GM19023 (cell line): ENCODE data around the gene STIP1.
A peak's percentile ranks its signal among the peaks of the same experiment; 100 is the strongest.
"Not testable (repeated sequence)": the region's sequence is repeated elsewhere in the genome, so short reads cannot be mapped to it uniquely, and the experiment has no call there.

Experiments used
- ATAC-seq: cut with Tn5 transposase; IDR thresholded peaks from one replicate; pipeline ENCODE4 v1.9.1; 2021; ENCODE audit warnings: mild to moderate bottlenecking, moderate library complexity; ENCODE audit not compliant: unreplicated experiment

The STIP1 gene

GRCh38 chr11:64157631-64158394, 28.2 kb upstream of the STIP1 start:
- no peak for ATAC-seq

DNA sequence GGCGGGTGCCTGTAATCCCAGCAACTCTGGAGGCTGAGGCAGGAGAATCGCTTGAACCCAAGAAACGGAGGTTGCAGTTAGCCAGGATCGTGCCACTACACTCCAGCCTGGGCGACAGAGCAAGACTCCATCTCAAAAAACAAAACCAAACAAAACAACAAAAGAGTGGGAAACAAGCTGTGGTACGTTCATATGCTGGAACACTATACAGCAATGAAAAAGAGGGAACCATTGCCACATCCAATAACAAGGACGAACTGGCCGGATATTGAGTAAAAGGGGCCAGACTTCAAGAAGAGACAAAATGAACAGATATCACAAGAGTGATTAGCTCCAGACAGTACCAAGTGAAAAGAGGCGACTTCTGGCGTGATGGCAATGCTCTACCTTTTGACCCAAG, 24.9 kb upstream of the STIP1 start:
- ATAC-seq = no peak

DNA sequence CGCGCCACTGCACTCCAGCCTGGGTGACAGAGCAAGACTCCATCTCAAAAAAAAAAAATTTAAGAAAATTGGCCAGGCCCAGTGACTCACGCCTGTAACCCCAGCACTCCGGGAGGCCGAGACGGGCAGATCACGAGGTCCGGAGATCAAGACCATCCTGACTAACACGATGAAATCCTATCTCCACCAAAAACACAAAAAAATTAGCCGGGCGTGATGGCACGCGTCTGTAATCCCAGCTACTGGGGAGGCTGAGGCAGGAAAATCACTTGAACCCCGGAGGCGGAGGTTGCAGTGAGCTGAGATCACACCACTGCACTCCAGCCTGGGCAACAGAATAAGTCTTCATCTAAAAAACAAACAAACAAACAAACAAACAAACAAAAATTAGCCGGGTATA, 23.2 kb upstream of the STIP1 start:
- not testable (repeated sequence) for ATAC-seq

- ATAC-seq = no peak
These were observed 22.0 kb upstream of the STIP1 start for GRCh38 chr11:64163951-64164350.

GRCh38 chr11:64164392-64165312, 21.3 kb upstream of the STIP1 start:
- ATAC-seq = no peak

GRCh38 chr11:64165481-64165841, 20.5 kb upstream of the STIP1 start:
- ATAC-seq = no peak

DNA sequence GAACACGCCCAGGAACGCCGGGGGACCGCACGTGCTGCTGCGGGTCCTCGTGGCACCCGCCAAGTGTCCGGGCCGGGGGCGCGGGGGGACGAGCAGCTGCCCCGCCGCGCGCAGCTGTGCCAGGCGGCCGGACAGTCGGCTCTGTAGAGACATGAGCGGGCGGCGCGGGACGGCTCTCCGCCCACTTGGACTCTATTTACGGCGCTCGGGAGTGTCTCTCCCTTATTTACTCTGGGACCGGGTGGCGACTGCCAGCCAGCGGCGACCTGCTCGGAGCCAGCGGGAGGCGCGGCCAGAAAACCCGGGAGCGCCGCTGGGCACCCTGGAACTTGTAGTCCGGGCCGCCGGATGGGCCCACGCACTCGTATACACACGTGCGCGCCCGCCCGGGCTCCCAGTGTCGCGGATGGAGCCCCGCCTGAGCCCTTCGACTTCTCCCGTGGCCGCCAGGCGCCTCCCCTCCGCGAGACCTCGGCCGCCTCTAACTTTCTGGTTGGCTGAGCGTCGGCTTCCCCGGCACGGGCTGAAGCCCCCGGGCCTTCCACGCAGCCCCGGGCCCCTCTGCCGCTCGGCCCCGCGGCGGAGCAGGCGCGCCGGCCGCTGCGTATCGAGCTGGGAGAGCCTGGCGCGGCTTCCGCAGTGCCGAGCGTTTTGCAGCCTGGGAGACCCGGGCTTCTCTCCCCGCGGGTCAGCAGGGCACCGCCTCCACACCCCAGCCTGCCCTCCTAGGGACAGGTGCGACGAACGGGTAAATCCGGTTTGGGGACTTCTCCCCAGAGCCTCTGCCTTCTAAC, 19.9 kb upstream of the STIP1 start, which contains the start of gene MACROD1:
Gene MACROD1, minus strand, starts transcription at position 272 of the 794 bp plus-strand sequence. Its CDS starts 119 bp downstream, at position 153.
- peak; percentile 70 for ATAC-seq

GRCh38 chr11:64170419-64170818, 15.6 kb upstream of the STIP1 start:
- ATAC-seq = no peak

GRCh38 chr11:64173616-64174355, 12.2 kb upstream of the STIP1 start:
- no peak for ATAC-seq

- ATAC-seq = no peak
These were observed 9.2 kb upstream of the STIP1 start for GRCh38 chr11:64176751-64177150.

- no peak for ATAC-seq
These were observed 7.8 kb upstream of the STIP1 start for GRCh38 chr11:64178203-64178602.

DNA sequence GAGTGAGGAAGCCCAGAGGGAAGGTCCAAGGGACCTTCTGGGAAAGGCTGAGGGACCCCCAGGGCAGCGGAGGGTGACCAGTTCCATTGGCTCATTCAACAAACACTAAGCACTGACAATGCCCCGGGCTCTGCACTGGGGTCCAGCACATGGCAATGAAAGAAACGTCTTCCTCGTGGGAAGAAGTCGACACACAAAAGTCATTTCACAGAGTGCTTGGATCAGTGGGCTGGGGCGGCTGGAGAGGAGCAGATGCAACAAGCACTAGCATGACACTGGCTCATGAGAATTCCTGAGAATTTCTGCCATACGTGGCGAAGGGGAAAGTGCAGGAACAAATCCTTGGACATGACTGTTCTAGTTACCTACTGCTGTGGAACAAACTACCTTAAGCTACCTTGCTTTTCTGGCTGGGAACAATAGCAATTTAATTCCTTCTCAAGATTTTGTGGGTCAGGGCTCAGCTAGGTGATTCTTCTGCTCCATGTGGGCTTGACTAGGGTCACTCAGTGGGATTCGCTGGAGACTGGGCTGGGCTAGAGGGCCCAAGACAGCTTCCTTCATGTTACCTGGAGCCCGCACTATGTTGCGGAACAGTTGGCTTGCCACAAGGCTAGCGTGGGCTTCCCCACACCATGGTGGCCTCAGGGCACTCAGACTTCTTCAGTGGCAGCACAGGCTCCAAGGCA, 6.9 kb upstream of the STIP1 start:
- ATAC-seq = no peak

GRCh38 chr11:64180891-64181290, 5.1 kb upstream of the STIP1 start:
- no peak for ATAC-seq

GRCh38 chr11:64181506-64182411, 4.2 kb upstream of the STIP1 start:
- ATAC-seq = no peak

DNA sequence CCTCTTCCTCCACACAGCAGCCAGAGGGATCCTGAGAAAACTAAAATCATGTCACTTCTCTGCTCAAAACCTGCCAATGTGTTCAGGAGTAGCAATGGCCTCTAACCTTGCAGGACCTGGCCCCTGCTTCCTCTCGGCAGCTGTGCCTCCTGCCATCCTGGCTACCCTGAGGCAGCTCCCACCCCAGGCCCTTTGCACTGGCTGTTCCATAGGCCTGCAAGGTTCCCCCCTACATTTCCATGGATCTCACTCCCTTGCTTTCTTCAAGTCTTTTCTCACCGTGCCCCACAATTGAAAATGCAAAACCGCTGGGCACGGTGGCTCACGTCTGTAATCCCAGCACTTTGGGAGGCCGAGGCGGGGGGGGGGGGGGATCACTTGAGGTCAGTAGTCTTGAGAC, 2.1 kb upstream of the STIP1 start:
- no peak for ATAC-seq

DNA sequence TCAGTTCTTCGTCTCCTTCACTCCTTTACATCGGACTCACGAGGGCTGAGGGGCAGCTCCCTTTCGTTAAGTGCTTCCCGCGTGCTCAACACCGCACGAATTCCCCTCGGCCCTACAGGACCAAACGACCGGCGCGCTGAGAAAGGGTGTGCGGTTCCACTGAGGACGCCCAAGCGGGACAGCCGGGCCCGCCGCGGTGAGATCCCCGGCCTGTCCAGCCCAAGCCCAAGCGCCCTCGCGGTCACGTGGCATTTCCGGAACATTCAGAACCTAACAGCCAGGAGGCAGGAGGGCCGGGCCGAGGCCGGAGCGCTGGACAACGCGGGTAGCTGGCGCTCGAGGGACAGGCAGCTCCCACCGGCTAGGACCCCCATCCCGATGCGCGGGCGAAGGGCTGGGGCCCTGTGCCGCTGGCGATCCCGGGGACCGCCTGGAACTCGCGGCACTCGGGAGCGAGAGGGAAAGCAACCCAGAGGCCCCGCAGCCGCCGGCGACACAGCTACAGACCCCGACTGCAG, 737 bp upstream of the STIP1 start:
- ATAC-seq = peak; percentile 21

- ATAC-seq = no peak
These were observed 658 bp downstream of the STIP1 start for GRCh38 chr11:64186492-64187165.

- no peak for ATAC-seq
These were observed 6.5 kb downstream of the STIP1 start for GRCh38 chr11:64192434-64192833.
